ENCODE data around the gene HMCES. TPM values are rescaled to one million over a fixed set of nuclear protein-coding genes. Genes with fewer than 3 reads are reported as not detected.

Gene HMCES
- total and polyA plus RNA-seq, 2 donors (not counting 1 experiment from before 2014, with no cell fraction given): 22.5 to 35.6 TPM

DNA sequence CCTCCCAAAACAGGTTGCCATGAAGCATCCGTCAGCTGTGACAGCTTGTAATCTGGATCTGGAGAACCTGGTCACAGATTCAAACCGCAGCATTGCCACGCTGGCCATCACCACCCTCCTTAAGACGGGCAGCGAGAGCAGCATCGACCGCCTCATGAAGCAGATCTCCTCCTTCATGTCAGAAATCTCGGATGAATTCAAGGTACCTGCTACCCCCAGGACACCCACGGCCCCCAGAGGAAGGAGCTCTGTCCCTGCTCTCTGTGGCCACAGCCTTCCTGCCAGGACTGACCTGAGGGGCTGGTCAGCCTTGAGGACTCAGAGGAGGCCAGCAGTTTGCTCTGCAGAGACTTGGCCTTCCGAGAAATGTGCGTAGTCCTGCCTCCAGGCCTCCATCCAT is 18.1 kb upstream of the HMCES start:
- TF ChIP-seq, protein P1, sequence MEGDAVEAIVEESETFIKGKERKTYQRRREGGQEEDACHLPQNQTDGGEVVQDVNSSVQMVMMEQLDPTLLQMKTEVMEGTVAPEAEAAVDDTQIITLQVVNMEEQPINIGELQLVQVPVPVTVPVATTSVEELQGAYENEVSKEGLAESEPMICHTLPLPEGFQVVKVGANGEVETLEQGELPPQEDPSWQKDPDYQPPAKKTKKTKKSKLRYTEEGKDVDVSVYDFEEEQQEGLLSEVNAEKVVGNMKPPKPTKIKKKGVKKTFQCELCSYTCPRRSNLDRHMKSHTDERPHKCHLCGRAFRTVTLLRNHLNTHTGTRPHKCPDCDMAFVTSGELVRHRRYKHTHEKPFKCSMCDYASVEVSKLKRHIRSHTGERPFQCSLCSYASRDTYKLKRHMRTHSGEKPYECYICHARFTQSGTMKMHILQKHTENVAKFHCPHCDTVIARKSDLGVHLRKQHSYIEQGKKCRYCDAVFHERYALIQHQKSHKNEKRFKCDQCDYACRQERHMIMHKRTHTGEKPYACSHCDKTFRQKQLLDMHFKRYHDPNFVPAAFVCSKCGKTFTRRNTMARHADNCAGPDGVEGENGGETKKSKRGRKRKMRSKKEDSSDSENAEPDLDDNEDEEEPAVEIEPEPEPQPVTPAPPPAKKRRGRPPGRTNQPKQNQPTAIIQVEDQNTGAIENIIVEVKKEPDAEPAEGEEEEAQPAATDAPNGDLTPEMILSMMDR (IDR thresholded peaks at IDR 0.05): no peak
- no peak for TF ChIP-seq EZH2 (IDR thresholded peaks at IDR 0.05; ENCODE audit: borderline replicate concordance, insufficient read depth, low read depth, low read length, poor library complexity, severe bottlenecking)
- H3K4me3 ChIP-seq (ENCODE audit: control extremely low read depth in 1 of 5, extremely low read depth in 1 of 5, insufficient read depth in 1 of 5, low read depth in 2 of 5, low read length in 4 of 5): no peak overlapping the region
- H4K20me1 ChIP-seq (ENCODE audit: control insufficient read depth, insufficient read depth, low read length, poor library complexity, severe bottlenecking): peaks cover 41% of the 10 kb centered on the region
- no peak overlapping the region for H3K27ac ChIP-seq (ENCODE audit: low read length in 2 of 2)
- no peak overlapping the region for H3K4me2 ChIP-seq (replicated peaks; ENCODE audit: low read depth, low read length, poor library complexity, severe bottlenecking)
- DNase-seq (no peak), ATAC-seq (ENCODE audit: low read depth) (no peak)
- H3K9me3 ChIP-seq (ENCODE audit: control extremely low read depth in 1 of 3, control insufficient read depth in 2 of 3, insufficient read depth in 1 of 3, low read length in 2 of 3): no peaks in the 10 kb centered on the region
- Mint-ChIP-seq H3K4me1 (no peaks in the 10 kb centered on the region), H3K27me3 (no peaks in the 10 kb centered on the region), H3K27ac (no peak overlapping the region), H3K4me3 (no peak overlapping the region), H3K9me3 (ENCODE audit: insufficient read depth) (no peaks in the 10 kb centered on the region)
- no peak overlapping the region for H2AFZ ChIP-seq (ENCODE audit: insufficient read depth, low read depth, low read length, poor library complexity, severe bottlenecking)
- no peaks in the 10 kb centered on the region for H3K27me3 ChIP-seq (replicated peaks in 1 of 4; ENCODE audit: control extremely low read depth in 1 of 4, control insufficient read depth in 3 of 4, insufficient read depth in 4 of 4, low read length in 3 of 4)
- CTCF ChIA-PET: interaction anchor here (1.3 to 2.0 kb wide), 3 partner anchors 14 to 207 kb away, joined by 3 to 8 read pairs (median 6); a partner anchor contains a TSS
- peaks cover 19 to 85% of the 10 kb centered on the region in 2 experiments for H3K36me3 ChIP-seq (replicated peaks in 1 of 2; ENCODE audit: control extremely low read depth in 1 of 2, control insufficient read depth in 1 of 2, extremely low read depth in 1 of 2, insufficient read depth in 2 of 2, low read length in 1 of 2)
- no peaks in the 10 kb centered on the region for H3K79me2 ChIP-seq (ENCODE audit: control insufficient read depth, insufficient read depth, low read length)
- intact Hi-C loops (cut with micrococcal nuclease): no loop called here
- WGBS (ENCODE audit: insufficient coverage): 98% methylated on average over 11 of the region's 11 CpGs
- H3K4me1 ChIP-seq (ENCODE audit: control insufficient read depth in 2 of 2, insufficient read depth in 2 of 2, low read length in 2 of 2): no peaks in the 10 kb centered on the region
- POLR2A ChIA-PET: no interaction called here
- no peak overlapping the region for H3K9ac ChIP-seq (ENCODE audit: low read length)

DNA sequence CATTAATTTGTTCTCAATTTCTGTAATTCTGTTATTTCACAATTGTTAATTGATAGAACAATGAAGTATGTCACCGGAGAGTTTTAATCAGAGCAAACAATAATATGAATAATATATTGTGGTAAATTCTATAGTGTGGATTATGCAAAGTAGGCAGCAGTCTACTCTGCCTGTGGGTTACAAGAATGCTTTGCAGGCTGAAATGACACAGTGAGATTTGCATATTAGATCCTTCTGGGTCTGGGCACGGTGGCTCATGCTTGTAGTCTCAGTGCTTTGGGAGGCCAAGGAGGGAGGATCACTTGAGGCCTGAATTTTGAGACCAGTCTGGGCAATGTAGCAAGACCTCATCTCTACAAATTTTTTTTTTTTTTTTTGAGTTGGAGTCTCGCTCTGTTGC is 16.8 kb upstream of the HMCES start:
- Mint-ChIP-seq H3K9me3 (ENCODE audit: insufficient read depth) (no peaks in the 10 kb centered on the region), H3K27ac (no peak overlapping the region), H3K4me3 (no peak overlapping the region), H3K4me1 (no peaks in the 10 kb centered on the region), H3K27me3 (no peaks in the 10 kb centered on the region)
- POLR2A ChIA-PET: no interaction called here
- H3K9ac ChIP-seq (ENCODE audit: low read length): no peak overlapping the region
- no peaks in the 10 kb centered on the region for H3K9me3 ChIP-seq (ENCODE audit: control extremely low read depth in 1 of 3, control insufficient read depth in 2 of 3, insufficient read depth in 1 of 3, low read length in 2 of 3)
- no peak for DNase-seq
- H3K4me2 ChIP-seq (replicated peaks; ENCODE audit: low read depth, low read length, poor library complexity, severe bottlenecking): no peak overlapping the region
- no peaks in the 10 kb centered on the region for H3K27me3 ChIP-seq (replicated peaks in 1 of 4; ENCODE audit: control extremely low read depth in 1 of 4, control insufficient read depth in 3 of 4, insufficient read depth in 4 of 4, low read length in 3 of 4)
- CTCF ChIA-PET: interaction anchor here (1.7 to 2.0 kb wide), 2 partner anchors 15 to 54 kb away, joined by 6 to 8 read pairs; a partner anchor contains a TSS
- no peaks in the 10 kb centered on the region for H3K79me2 ChIP-seq (ENCODE audit: control insufficient read depth, insufficient read depth, low read length)
- TF ChIP-seq, protein P1 (IDR thresholded peaks at IDR 0.05): no peak
- no peak for TF ChIP-seq EZH2 (IDR thresholded peaks at IDR 0.05; ENCODE audit: borderline replicate concordance, insufficient read depth, low read depth, low read length, poor library complexity, severe bottlenecking)
- no peaks in the 10 kb centered on the region for H3K4me1 ChIP-seq (ENCODE audit: control insufficient read depth in 2 of 2, insufficient read depth in 2 of 2, low read length in 2 of 2)
- H4K20me1 ChIP-seq (ENCODE audit: control insufficient read depth, insufficient read depth, low read length, poor library complexity, severe bottlenecking): peaks cover 28% of the 10 kb centered on the region
- peaks cover 28 to 85% of the 10 kb centered on the region in 2 experiments for H3K36me3 ChIP-seq (replicated peaks in 1 of 2; ENCODE audit: control extremely low read depth in 1 of 2, control insufficient read depth in 1 of 2, extremely low read depth in 1 of 2, insufficient read depth in 2 of 2, low read length in 1 of 2)
- WGBS (ENCODE audit: insufficient coverage): 89% methylated on average over 1 of the region's 3 CpGs
- no peak overlapping the region for H2AFZ ChIP-seq (ENCODE audit: insufficient read depth, low read depth, low read length, poor library complexity, severe bottlenecking)
- no peak overlapping the region for H3K27ac ChIP-seq (ENCODE audit: low read length in 2 of 2)
- H3K4me3 ChIP-seq (ENCODE audit: control extremely low read depth in 1 of 5, extremely low read depth in 1 of 5, insufficient read depth in 1 of 5, low read depth in 2 of 5, low read length in 4 of 5): no peak overlapping the region
- ATAC-seq (ENCODE audit: low read depth): no peak
- intact Hi-C loops (cut with micrococcal nuclease): no loop called here

All from B cell (primary cell).